A673 (cell line): Measurements from ENCODE around the gene GLDC.

Experiments used
- EZH2 ChIP-seq: fragments of 200-600 bp; sonication (generic); IDR thresholded peaks from 2 replicates; pipeline ENCODE4 v1.6.1; 2017; ENCODE audit warnings: borderline replicate concordance, low read depth, mild to moderate bottlenecking, mixed read lengths, antibody characterized with exemption, low read length; ENCODE audit not compliant: poor library complexity, severe bottlenecking
- TF ChIP-seq, protein P1 (sequence below): fragments of 300-800, 200-600 bp; sonication (generic); conservative IDR thresholded peaks from 2 replicates; pipeline ENCODE4 v1.5.1; 2017; ENCODE audit warnings: low read depth, mild to moderate bottlenecking, antibody characterized with exemption, low read length, moderate library complexity, mixed read lengths

DNA sequence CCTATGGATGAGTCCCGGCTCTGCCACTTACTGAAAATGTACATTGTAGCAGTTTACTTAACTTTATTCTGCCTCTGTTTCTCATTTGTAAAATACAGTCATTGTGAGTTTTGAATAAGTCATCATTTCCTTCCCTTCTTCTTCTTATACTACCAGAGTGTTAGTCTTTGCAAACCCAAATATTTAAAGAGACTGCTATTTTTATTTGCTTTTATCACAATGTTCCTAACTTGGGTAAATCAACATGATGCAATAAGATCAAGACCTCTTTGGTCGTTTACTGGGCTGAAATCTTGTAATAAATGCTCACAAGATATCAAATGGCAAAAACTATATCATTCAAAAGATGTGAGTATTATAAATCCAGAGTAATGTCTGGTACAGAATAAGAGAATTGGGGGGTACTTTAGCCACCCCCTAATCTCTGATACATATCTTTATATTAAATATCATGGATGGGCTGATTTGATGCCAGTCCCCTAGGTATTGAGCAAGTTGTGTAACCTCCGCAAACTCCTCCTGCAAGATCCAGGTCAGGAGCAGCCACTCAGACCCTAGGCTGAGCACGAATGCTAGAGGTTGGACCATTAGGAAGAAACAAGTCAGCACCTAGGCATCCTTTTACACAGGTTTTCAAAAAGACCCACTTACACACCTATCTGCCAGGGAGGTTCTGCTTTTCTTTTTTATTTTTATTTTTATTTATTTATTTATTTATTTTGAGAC, 13.3 kb upstream of the GLDC start:
- TF ChIP-seq EZH2 = no peak
- TF ChIP-seq, protein P1, sequence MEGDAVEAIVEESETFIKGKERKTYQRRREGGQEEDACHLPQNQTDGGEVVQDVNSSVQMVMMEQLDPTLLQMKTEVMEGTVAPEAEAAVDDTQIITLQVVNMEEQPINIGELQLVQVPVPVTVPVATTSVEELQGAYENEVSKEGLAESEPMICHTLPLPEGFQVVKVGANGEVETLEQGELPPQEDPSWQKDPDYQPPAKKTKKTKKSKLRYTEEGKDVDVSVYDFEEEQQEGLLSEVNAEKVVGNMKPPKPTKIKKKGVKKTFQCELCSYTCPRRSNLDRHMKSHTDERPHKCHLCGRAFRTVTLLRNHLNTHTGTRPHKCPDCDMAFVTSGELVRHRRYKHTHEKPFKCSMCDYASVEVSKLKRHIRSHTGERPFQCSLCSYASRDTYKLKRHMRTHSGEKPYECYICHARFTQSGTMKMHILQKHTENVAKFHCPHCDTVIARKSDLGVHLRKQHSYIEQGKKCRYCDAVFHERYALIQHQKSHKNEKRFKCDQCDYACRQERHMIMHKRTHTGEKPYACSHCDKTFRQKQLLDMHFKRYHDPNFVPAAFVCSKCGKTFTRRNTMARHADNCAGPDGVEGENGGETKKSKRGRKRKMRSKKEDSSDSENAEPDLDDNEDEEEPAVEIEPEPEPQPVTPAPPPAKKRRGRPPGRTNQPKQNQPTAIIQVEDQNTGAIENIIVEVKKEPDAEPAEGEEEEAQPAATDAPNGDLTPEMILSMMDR = no peak
